ENCODE results near the gene SMIM41. TPM values are rescaled to one million over a fixed set of nuclear protein-coding genes. Genes with fewer than 3 reads are reported as not detected.
"Not testable (repeated sequence)": the region's sequence is repeated elsewhere in the genome, so short reads cannot be mapped to it uniquely, and the experiment has no call there.

The SMIM41 gene
- total RNA-seq, 2 donors from 2014 or later: 0.27 TPM; not detected in 1

DNA sequence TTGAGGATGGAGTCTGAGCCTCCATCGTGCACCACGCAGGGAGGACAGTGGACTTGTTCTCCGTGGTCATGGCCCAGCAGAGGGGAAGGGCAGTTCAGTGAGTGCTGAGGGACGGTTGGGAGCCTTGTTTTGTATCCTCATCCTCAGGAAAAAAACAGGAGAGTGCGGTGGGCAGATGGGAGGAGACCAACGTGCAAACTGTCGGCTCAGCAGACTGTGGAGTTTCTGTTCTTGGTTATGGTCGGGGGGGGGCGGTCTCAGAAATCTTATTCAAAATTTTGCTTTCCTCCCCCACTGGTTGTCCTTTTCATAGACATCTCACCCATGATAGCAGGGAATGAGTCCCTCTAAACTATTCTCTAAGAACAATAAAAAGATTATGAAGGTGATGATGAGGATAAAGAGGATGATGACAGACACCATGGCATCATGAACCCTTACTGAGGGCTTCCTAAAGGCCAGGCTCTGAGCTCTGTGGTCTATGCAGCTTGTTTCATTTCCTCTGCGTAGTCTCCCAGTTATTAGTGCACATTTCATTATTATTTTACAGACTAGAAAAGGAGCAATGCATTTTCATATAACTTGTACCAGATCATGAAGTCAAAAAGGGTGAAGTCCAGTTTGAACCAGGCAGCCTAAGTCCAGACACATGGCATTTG lies 25.1 kb downstream of the SMIM41 start:
- intact Hi-C loops (cut with DNase I); ATAC-seq; DNase-seq: not testable (repeated sequence)

DNA sequence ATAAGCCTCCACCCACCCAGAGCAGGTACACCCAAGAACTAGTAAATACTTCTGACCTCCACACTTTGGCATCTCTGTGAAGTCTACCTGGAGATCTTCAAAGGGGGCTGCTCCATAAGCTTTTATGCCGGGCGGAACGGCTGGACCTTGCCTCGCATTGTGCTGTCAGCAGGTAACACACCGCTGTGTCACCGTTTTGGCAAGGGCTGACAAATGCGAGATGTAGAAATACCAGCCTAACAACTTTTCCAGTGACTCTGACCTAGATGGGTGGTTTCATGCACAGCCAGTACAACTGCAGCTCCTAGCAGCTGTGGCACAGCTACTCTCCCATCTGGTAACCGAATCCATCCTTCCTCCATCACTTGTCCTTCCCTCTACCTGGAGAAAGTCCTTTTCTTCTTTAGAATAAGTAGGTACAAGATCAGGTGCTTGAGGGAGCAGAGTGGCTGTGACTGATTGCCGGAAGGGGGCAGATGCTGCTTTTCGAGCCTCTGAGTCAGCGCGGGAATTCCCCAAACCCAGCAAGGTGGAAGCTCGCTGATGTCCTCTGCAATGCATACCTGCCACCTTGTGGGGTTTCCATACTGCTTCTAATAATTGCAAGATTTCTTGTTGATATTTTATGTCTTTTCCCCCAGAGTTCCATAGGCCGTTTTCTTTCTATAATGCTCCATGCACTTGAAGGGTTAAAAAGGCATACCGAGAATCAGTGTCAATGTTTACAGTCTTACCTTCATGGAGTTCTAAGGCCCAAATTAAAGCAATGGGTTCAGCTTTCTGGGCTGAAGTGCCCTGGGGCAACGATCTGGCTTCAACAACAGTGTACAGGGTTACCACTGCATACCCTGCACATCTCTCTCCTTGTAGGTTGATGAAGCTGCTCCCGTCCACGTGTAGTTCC lies 37.0 kb downstream of the SMIM41 start:
- ATAC-seq; intact Hi-C loops (cut with DNase I); DNase-seq: not testable (repeated sequence)

DNA sequence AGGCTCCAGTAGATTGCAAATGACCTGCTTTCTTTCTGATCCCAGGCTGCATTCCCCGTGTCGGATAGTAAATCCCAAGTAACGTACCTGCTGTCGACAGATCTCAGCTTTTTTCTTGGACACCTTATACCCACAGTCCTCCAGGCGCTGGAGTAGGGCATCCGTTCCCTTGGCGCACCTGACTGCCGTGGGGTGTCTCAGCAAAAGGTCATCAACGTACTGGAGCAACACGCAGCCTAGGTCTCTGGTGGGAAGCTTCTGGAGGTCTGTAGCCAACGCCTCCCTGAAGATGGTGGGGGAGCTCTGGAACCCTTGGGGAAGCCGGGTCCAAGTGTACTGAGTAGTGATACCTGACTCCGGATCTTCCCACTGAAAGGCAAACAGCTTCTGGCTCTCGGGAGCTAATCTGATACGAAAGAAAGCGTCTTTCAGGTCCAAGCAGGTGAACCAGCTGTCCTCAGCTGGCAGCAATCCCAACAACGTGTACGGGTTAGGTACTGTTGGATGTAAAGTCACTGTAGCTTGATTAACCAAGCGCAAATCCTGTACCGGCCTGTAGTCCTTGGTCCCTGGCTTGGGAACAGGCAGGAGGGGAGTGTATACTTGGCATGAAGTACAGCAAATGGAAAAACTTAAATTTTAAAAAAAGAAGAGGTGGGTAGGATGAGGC lies 38.4 kb downstream of the SMIM41 start:
- DNase-seq; intact Hi-C loops (cut with DNase I); ATAC-seq: not testable (repeated sequence)

DNA sequence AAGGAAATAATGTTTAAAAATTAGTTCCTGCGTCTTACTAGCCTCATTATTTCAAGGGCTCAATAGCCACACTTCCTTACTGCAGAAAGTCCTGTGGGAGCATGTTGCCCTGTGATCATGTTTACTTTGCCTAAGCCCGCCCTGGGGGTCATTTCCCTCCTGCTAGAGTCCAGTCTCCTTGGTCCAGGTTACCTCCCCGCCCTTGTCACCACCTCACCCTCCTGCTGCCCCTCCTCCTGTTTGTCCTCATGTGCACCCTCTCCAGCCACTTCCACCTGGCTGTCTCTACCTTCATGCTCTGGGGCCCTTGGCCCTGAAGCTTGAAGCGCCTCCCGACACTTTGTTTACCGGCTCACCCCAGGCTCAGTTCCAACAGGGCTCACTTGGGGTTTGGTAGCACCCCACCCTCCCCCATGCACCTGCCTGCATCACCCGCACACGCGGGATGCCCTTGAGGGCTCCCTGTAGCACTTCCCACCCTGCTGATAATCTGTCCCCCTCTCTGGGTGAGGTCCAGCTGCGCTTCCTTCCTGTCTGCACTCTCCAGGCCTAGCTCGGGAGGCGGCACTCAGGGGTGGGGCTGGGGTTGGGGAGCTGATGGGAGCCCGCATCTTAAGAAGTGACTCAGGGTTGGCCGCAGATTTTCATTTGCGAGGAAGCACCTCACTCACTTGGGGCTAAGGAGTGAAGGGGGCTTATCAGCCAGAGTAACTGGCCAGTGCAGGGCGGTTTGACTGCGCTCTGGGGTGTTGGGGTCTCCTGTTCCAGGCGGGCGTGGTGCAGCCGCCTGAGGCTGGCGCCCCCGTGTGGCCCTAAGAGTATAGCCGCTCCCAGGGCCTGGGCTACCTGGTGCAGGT lies 40.1 kb downstream of the SMIM41 start:
- no peak for DNase-seq
- intact Hi-C loops (cut with DNase I): loop anchor here in 1 of 2 donors (5.0 to 10.0 kb wide), 2 partner anchors 37 to 115 kb away; partner anchors contain the start of gene TAMALIN
- peak in 1 of 2 donors; percentile 63 for ATAC-seq

DNA sequence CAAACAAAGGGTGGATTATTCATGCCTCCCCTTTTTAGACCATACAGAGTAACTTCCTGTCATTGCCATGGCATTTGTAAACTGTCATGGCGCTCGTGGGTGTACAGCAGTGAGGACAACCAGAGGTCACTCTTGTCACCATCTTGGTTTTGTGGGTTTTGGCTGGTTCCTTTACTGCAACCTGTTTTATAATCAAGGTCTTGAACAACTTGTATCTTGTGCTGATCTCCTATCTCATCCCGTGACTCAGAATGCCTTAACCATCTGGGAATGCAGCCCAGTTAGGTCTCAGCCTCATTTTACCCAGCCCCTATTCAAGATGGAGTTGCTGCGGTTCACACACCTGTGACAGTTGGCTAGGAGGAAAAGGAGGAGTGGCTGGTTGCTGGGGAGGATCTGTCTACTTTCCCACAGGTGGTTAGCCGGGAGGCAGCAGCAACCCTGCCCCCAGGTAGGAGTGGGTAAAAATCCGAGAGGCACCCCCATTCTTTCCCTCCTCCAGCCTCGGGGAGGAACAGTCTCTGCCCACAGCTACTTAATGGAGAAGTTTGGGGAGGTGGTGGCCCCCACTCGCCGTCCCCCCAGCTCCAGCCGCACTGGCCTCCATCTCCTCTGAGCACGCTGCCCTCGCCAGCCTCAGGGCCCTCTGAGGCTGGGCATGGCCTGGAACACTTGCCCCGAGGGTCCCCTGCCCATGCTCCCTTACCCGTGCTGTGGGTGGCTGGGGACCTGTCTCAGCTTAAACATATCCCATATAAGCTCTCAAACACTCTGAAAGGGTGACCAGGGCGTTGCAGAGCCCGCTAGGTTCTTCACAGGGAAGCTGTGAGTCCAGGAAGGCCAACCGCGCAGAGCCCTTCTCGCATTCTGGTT lies 41.7 kb downstream of the SMIM41 start:
- ATAC-seq: peak in 1 of 2 donors; percentile 14
- intact Hi-C loops (cut with DNase I): loop anchor here in 1 of 2 donors (5.0 to 10.0 kb wide), 2 partner anchors 39 to 116 kb away; partner anchors contain the start of gene TAMALIN
- DNase-seq: no peak

DNA sequence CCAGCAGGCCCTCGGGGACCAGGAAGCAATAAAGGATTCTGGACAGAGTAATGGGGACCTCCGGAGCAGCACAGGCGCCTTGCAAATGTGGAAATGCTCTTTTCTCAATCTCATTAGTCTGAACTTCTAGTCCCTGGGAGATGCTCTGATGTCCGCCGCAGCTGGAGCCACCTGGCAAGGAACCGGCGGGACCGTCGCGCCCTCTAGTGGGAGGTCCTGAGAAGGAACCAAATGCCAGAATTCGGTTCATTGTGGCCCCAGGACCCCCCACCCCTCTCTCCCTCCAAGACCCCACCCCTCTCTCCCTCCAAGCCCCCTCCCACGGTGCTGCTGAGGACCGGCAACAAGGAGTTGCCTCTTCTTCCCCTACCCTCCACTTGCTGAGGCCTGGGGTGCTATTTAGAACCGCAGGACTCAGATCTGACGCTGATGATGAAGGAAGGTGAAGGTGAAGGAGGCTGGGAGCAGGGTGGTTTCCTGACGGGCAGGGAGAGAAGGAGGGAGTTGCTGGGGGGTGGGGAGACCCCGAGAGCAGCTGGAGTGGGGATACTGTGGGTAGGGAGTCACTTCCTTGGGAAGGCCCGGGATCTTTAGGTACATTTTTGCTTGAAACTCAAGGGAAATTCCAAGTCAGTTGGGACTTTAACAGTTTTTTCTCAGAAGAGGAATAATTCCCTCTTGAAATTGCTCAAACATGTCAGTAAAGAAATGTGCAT lies 42.5 kb downstream of the SMIM41 start:
- intact Hi-C loops (cut with DNase I): loop anchor here in 1 of 2 donors (5.0 to 10.0 kb wide), 2 partner anchors 40 to 117 kb away; partner anchors contain the start of gene TAMALIN
- DNase-seq: peak; percentile 72
- ATAC-seq: peak; percentile 28 to 45

DNA sequence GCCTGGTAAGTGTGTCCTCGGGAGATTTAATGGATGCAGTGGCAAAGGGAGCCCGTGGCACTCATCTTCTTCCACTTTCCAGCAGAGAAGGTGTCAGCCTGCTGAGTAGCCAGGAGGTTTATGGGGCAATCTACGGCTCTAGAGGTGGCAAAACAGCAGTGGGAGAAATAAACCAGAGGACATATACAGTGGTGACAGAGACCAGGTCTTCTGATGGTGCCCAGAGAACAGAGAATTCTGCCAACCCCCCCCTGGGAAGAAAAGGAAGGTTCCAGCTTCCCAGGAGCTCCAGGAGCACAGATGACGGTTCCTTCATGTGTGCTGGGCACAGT lies 43.0 kb downstream of the SMIM41 start:
- DNase-seq (no peak), ATAC-seq (no peak)
- intact Hi-C loops (cut with DNase I): loop anchor here in 1 of 2 donors (5.0 to 10.0 kb wide), 2 partner anchors 40 to 118 kb away; partner anchors contain the start of gene TAMALIN

DNA sequence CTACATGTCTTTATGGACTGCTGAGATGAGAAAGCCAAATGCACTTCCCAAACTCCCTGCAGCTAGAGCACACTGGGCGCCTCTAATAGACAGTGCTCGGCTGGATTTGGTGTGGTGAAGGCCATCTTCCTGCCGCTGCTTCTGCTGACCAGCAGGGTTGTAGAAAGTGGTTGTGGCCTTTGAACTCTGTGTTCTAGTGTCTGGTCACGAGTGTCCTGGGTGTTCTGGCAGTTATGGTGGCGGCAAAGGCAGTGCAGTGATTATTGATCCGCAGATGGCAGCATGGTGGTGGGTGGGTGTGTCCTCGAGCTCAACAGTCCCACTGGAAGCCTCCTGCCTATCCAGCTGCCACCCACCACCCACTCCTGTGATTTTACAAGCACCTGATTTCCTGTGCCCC lies 43.4 kb downstream of the SMIM41 start:
- intact Hi-C loops (cut with DNase I): loop anchor here in 1 of 2 donors (5.0 to 10.0 kb wide), 2 partner anchors 41 to 118 kb away; partner anchors contain the start of gene TAMALIN
- ATAC-seq (no peak), DNase-seq (no peak)

DNA sequence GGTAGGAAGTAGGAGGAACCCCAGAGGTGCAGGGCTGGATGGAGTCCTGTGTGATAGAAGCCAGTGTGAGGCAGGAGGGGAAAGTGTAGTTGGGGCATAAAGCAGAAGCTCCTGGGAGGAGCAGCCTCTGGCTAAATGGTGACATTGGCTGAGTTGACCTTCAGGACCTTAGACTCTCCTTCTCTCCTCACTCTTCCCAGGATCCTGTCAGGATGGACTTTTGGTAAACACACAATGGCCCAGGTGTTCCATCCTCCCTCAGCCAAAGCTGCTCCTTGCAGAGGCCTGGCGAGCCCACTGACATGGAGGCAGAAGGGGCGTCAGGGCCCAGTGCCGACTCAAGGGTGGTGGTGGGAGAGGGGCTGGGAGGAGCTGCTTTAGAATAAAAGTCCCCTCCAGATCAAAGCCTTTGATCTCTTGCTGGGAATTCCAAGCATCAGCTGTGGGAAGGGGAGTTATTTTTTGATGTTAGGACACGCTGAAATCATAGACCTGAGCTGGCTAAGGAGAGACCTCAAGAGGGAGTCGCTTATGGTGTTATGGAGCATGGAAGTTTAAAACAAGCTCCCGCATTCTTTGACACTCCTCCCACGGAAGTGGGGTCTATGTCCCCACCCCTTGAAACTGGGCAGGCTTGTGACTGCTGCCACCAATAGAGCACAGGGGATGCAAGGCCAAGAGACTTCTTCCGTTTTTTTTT lies 44.1 kb downstream of the SMIM41 start:
- DNase-seq (no peak), ATAC-seq (no peak)
- intact Hi-C loops (cut with DNase I): loop anchor here in 1 of 2 donors (5.0 to 10.0 kb wide), 2 partner anchors 41 to 119 kb away; partner anchors contain the start of gene TAMALIN

DNA sequence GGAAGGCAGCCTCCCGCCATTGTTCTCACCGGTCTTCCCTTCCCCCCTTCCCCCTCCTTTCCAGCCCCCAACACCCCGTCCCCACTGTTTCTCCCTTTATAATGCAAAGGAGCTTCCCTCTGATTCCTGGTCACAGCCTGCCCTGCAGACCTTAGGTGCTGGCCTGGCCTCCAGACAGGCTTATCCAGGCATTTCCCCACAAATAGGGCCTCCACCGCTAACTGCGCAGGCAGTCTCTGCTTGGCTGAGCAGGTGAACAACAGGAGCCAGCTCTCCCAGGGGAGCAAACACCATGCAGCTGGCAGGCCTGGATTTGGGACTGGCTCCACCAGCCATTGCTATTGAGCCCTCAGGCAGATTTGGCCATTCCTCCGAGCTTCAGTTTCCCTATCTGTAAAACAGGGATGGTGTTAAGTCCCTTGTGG lies 46.0 kb downstream of the SMIM41 start:
- DNase-seq (no peak), ATAC-seq (no peak)
- intact Hi-C loops (cut with DNase I): loop anchor here in 1 of 2 donors (10.0 kb wide), 1 partner anchor 121 kb away; the partner anchor contains the start of gene TAMALIN

DNA sequence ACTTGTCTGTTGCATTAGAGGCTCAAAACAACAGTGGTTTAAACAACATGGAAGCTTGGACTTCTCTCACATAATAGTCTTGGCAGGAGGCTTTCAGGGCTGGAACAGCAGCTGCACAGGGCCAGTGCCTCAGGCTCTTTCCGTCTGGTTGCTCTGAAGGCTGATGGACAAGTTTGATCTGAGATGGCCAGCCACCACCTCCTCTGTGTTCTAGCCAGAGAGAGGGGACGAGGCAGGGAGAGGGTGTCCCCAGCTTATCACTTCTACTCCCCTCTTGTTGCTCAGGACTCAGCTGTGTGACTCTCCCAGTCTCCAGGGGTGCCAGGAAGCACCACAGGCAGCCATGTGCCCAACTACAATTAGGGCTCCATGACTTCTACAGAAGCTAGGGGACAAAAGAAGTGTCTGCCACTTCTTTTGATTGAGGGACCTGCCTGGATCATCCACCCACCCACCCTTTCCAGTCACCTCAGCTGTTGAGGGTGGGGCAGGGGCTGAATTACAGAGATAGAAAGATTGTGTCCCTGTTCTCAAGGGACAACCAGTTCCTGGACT lies 46.6 kb downstream of the SMIM41 start:
- no peak for ATAC-seq
- no peak for DNase-seq
- intact Hi-C loops (cut with DNase I): loop anchor here in 1 of 2 donors (10.0 kb wide), 1 partner anchor 121 kb away; the partner anchor contains the start of gene TAMALIN

DNA sequence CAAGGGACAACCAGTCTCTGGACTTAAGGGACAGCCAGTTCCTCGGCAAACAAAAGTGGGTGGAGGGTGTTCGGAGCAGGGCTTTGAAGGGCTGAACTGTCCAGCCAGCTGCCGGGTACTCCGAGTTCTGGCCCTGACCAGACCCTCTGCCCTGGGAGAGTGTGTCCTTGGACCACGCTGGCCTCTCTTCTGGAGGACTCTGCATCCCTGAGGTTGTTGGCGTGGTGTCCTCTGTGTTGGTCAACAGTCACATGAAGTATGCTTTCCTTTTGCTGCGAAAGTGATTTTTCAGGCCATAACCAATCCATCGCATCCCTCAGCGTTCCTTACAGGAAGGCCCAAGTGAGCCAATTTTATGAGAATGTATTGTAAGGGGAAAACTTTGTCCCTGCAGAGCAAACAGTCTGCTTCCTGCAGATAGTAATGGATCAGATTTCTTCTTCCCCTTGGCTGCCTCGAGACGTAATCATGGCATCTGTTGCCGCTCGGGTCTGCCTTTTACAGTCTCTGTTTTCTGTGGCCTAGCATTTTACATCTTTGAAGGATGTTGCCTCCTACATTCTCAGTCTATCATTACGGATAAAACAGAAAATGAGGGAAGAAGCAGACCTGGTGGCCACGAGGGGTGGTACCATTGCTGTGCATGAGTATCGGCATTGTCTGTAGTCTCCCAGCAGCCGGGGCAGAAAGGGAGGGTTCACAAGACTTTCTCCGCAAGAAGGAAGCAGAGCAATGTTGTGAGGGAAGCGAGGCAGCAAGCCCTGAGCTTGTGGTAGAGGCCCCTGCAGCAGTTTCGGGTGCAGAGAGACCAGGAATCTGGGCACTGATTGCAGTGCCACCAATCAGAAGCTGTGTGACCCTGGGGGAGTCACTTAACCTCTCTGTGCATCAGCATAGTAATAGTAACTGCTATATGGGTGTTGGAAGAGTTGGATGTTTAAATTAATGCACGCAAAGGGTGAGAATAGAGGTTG lies 47.4 kb downstream of the SMIM41 start:
- peak; percentile 65 for DNase-seq
- intact Hi-C loops (cut with DNase I): loop anchor here in 1 of 2 donors (10.0 kb wide), 1 partner anchor 122 kb away; the partner anchor contains the start of gene TAMALIN
- peak; percentile 58 to 60 for ATAC-seq

DNA sequence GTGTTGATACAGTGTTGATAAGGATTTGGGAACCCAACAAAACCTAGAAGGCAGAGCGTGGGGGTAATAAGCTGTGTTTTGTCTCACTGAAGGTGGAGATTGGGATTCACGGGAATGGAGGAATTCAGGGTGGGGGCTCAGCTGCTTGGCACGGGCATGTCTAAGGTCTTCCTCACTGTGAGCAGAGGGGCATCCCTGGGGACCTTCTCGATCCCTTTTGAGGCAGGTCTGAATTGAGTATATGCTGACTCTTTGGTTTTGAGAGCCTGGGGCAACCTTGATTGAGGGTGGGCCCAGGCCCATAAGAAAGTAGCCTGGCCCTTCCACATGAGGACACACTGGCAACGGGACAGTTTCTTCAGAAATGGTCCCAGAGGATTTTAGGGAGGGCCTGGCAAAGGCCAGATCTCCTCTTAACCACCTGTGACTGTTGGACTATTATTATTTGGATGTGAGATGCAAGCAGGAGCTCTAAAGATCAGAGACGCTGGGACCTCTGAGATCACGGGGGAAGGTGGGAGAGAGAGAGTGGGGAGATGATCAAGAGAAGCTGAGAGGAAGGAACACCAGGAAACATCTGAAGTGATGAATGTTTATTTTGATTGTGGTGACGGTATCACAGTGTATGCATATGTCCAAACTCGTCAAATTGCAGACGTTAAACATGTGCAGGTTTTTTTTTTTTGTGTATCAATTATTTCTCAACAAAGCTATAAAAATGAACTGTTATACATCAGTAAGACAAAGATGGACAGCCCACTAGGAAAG lies 48.4 kb downstream of the SMIM41 start:
- DNase-seq (no peak), ATAC-seq (no peak)
- intact Hi-C loops (cut with DNase I): loop anchor here in 1 of 2 donors (10.0 kb wide), 1 partner anchor 123 kb away; the partner anchor contains the start of gene TAMALIN

DNA sequence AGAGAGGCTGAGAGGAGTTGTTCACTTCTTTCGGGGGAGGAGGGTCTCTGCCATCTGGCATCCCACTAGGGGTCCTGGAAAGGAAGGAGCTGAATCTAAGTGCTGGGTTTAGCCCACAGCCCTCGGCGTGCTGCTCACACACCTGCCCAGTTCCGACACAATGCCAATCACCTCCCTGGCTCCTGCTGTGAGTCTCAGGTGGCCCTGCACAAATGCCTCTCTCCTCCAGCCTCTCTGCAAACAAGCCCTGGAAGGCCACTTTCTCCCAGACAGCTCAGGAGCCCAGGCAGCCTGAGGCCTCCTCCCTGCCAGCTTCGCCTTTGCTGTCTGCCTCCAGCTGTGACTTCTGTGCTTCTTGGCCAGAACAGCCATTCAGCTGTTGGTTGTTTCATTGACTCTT lies 51.2 kb downstream of the SMIM41 start:
- ATAC-seq: no peak
- intact Hi-C loops (cut with DNase I): no loop called here

More for the DNA sequence above, 51.2 kb downstream of the SMIM41 start:
- DNase-seq: no peak

All from left cardiac atrium (tissue), 4 donors.